ENCODE results near the gene BCL2. TPM values are rescaled to one million over a fixed set of nuclear protein-coding genes. Genes with fewer than 3 reads are reported as not detected.

BCL2 gene
- total RNA-seq, 1 donor, result 11.8 TPM

GRCh38 chr18:63329431-63330145, 10.0 kb upstream of the BCL2 start:
- no peak for DNase-seq (ENCODE audit: low read depth in 2 of 3, low spot score in 2 of 3)

- no peak for DNase-seq (ENCODE audit: low read depth in 2 of 3, low spot score in 2 of 3)
Measured at GRCh38 chr18:63326011-63326410, 6.4 kb upstream of the BCL2 start.

GRCh38 chr18:63325086-63325686, 5.6 kb upstream of the BCL2 start:
- no peak for DNase-seq (ENCODE audit: low read depth in 2 of 3, low spot score in 2 of 3)

GRCh38 chr18:63322908-63323634, 3.5 kb upstream of the BCL2 start:
- DNase-seq (ENCODE audit: low read depth in 2 of 3, low spot score in 2 of 3), result peak in 2 of 3 donors; percentile 66 to 86

- DNase-seq (ENCODE audit: low read depth in 2 of 3, low spot score in 2 of 3), result no peak
Measured at GRCh38 chr18:63322206-63322605, 2.6 kb upstream of the BCL2 start.

- DNase-seq (ENCODE audit: low read depth in 2 of 3, low spot score in 2 of 3), result no peak
Measured at GRCh38 chr18:63321291-63321690, 1.7 kb upstream of the BCL2 start.

GRCh38 chr18:63320975-63321265, 1.4 kb upstream of the BCL2 start:
- DNase-seq (ENCODE audit: low read depth in 2 of 3, low spot score in 2 of 3), result no peak

- DNase-seq (ENCODE audit: low read depth in 2 of 3, low spot score in 2 of 3), result peak; percentile 73 to 97 (median 92)
Measured at GRCh38 chr18:63320123-63320974, 780 bp upstream of the BCL2 start.

- no peak for DNase-seq (ENCODE audit: low read depth in 2 of 3, low spot score in 2 of 3)
Measured at GRCh38 chr18:63318889-63319382, 633 bp downstream of the BCL2 start.

GRCh38 chr18:63317982-63318888, 1.3 kb downstream of the BCL2 start:
- DNase-seq (ENCODE audit: low read depth in 2 of 3, low spot score in 2 of 3), result peak; percentile 61 to 84 (median 76)

GRCh38 chr18:63317556-63317946, 2.0 kb downstream of the BCL2 start:
- DNase-seq (ENCODE audit: low read depth in 2 of 3, low spot score in 2 of 3), result no peak

- DNase-seq (ENCODE audit: low read depth in 2 of 3, low spot score in 2 of 3), result no peak
Measured at GRCh38 chr18:63316612-63317555, 2.7 kb downstream of the BCL2 start.

- DNase-seq (ENCODE audit: low read depth in 2 of 3, low spot score in 2 of 3), result no peak
Measured at GRCh38 chr18:63315876-63316275, 3.7 kb downstream of the BCL2 start.

- DNase-seq (ENCODE audit: low read depth in 2 of 3, low spot score in 2 of 3), result no peak
Measured at GRCh38 chr18:63315131-63315662, 4.4 kb downstream of the BCL2 start.

GRCh38 chr18:63314062-63314790, 5.3 kb downstream of the BCL2 start:
- no peak for DNase-seq (ENCODE audit: low read depth in 2 of 3, low spot score in 2 of 3)

- no peak for DNase-seq (ENCODE audit: low read depth in 2 of 3, low spot score in 2 of 3)
Measured at GRCh38 chr18:63313396-63313917, 6.1 kb downstream of the BCL2 start.

- DNase-seq (ENCODE audit: low read depth in 2 of 3, low spot score in 2 of 3), result no peak
Measured at GRCh38 chr18:63312737-63313395, 6.7 kb downstream of the BCL2 start.

Data from hematopoietic multipotent progenitor cell (in vitro differentiated cells).